Tibial artery (tissue), 4 donors: ENCODE data around the gene DAO.
A peak's percentile ranks its signal among the peaks of the same experiment; 100 is the strongest.

ENCODE experiments used
- DNase-seq, 2 donors: peaks; one replicate each; pipeline ENCODE4 v3.0.0-alpha.2; 2019
- H3K27ac ChIP-seq, 2 donors: fragments of 200-600 bp; sonication (generic) in 1 of 2; 1 replicate in 1 of 2; 2 replicates in 1 of 2; pipeline ENCODE4 v1.5.1; 2018 to 2019; ENCODE audit warnings: mild to moderate bottlenecking in 1 of 2
- H3K27me3 ChIP-seq, 2 donors: fragments of 200-600 bp; sonication (generic) in 1 of 2; one replicate each; pipeline versions ENCODE4 v1.5.1 to v1.6.0; 2016 to 2019
- H3K36me3 ChIP-seq, 3 donors: fragments of 200-600 bp; sonication (generic) in 2 of 3; one replicate each; pipeline ENCODE4 v1.5.1; 2016 to 2019; ENCODE audit warnings: mild to moderate bottlenecking in 2 of 3
- H3K4me1 ChIP-seq, 4 donors: fragments of 200-600 bp; sonication (generic) in 2 of 4; 1 replicate in 3 of 4; 2 replicates in 1 of 4; pipeline ENCODE4 v1.5.1; 2016 to 2019
- H3K4me3 ChIP-seq, 2 donors: fragments of 200-600 bp; sonication (generic) in 1 of 2; 1 replicate in 1 of 2; 2 replicates in 1 of 2; pipeline ENCODE4 v1.5.1; 2018 to 2019; ENCODE audit warnings: mild to moderate bottlenecking in 2 of 2
- H3K9me3 ChIP-seq, 3 donors: fragments of 200-600 bp; sonication (generic) in 1 of 3; one replicate each; pipeline ENCODE4 v1.5.1; 2016 to 2019
- intact Hi-C: fragments of 100-400 bp; cut with DNase I; formaldehyde crosslinking; loops from one replicate; pipeline ENCODE4 v1.15.0; 2023; ENCODE audit warnings: low total_unique reads
- TF ChIP-seq, protein P1 (sequence below), 2 experiments: fragments of 200-600 bp in 1 of 2; fragments of 450-650 bp in 1 of 2; IDR thresholded peaks; one replicate each; pipeline ENCODE4 v1.5.1; 2017 to 2019; ENCODE audit warnings: antibody characterized with exemption in 2 of 2, mild to moderate bottlenecking in 1 of 2, moderate library complexity in 1 of 2

DAO gene

DNA sequence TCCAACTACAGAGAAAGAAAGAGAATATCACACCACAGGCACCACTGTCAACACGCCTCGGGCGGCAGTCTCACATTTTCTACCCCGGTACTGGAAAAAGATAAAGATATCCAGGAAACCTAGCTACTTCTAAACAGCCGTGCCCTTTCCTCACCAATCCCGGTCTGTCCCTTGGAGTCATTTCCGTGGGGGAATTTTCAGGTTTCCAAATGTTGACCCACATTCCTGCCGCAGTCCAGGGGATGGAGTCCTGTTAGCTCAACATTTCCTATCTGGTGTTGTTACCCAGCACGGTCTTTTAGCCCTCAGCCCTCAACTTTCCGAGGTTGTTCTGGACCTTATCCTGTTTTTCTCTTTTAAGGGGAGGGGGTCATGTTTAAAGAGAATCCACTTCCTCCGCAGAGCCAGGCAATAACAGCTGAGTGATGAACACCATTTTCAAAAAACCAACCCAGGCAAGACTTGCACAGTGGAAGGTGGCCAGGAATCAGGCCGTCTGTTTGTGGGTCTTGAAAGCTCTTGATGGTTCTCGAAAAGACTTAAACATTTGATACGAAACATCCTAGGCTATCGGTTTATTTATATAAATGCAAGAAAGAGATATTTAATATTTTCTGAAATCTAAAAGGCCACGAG is 27.1 kb upstream of the DAO start:
- intact Hi-C loops: loop anchor here (5.0 kb wide), 2 partner anchors 50 to 120 kb away; partner anchors contain the start of gene CORO1C
- Histone ChIP-seq H3K9me3 (no peaks in the 10 kb centered on the region), H3K27ac (peak overlapping the region; percentile 89 to 98), H3K36me3 (peaks cover 10 to 21% (median 15%) of the 10 kb centered on the region in 3 donors), H3K27me3 (no peaks in the 10 kb centered on the region), H3K4me3 (peak overlapping the region; percentile 7 to 17), H3K4me1 (peaks cover 0 to 74% (median 39%) of the 10 kb centered on the region in 4 donors)
- no peak for DNase-seq
- TF ChIP-seq, protein P1, sequence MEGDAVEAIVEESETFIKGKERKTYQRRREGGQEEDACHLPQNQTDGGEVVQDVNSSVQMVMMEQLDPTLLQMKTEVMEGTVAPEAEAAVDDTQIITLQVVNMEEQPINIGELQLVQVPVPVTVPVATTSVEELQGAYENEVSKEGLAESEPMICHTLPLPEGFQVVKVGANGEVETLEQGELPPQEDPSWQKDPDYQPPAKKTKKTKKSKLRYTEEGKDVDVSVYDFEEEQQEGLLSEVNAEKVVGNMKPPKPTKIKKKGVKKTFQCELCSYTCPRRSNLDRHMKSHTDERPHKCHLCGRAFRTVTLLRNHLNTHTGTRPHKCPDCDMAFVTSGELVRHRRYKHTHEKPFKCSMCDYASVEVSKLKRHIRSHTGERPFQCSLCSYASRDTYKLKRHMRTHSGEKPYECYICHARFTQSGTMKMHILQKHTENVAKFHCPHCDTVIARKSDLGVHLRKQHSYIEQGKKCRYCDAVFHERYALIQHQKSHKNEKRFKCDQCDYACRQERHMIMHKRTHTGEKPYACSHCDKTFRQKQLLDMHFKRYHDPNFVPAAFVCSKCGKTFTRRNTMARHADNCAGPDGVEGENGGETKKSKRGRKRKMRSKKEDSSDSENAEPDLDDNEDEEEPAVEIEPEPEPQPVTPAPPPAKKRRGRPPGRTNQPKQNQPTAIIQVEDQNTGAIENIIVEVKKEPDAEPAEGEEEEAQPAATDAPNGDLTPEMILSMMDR (IDR thresholded peaks at IDR 0.05): no peak

DNA sequence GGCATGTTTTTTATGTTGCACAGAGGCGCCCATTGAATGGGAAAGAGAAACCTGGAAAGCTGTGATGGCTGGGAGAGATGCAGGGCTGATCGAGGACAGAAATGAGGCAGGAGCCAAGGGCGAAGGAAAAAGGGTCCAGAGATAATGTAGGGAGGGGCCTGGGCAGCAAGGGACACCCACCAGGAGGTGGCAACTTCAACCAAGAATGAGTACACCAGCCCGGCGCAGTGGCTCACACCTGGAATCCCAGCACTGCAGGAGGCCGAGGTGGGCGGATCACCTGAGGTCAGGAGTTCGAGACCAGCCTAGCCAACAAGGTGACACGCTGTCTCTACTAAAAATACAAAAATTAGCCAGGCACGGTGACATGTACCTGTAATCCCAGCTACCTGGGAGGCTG is 26.5 kb upstream of the DAO start:
- Histone ChIP-seq H3K4me1 (peaks cover 0 to 80% (median 42%) of the 10 kb centered on the region in 4 donors), H3K36me3 (peaks cover 3 to 16% (median 9%) of the 10 kb centered on the region in 3 donors), H3K9me3 (no peaks in the 10 kb centered on the region), H3K27me3 (no peaks in the 10 kb centered on the region), H3K27ac (peak overlapping the region; percentile 89 to 98), H3K4me3 (peak overlapping the region in 1 of 2 donors; percentile 17)
- intact Hi-C loops: loop anchor here (5.0 kb wide), 2 partner anchors 51 to 121 kb away; partner anchors contain the start of gene CORO1C
- TF ChIP-seq, protein P1 (IDR thresholded peaks at IDR 0.05): no peak
- DNase-seq: no peak

DNA sequence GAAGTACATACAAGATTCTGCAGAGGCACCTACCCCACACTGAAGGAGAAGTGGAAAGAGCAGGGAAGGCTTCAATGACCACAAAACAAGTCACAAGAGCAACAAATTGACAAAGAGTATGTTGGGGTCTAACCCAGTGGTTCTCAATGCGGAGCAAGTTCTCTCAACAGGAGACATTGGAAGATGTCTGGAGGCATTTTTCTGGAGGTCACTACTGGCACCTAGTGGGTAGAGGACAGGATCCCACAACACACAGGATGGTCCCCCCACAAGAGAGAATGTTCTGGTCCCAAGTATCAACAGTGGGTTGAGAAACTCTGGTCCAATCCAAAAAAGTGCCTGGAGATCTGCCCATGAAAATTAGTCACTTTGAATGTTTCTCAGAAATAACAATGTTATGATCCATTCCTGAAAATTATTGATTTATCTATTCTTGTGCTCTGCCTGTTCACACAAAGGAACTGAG is 25.9 kb upstream of the DAO start:
- peaks cover 0 to 10% (median 3%) of the 10 kb centered on the region in 3 donors for H3K36me3 ChIP-seq
- H3K9me3 ChIP-seq: no peaks in the 10 kb centered on the region
- no peaks in the 10 kb centered on the region for H3K27me3 ChIP-seq
- peak; percentile 79 to 83 for DNase-seq
- H3K4me1 ChIP-seq: peaks cover 0 to 82% (median 47%) of the 10 kb centered on the region in 4 donors
- no peak overlapping the region for H3K4me3 ChIP-seq
- peak overlapping the region; percentile 89 to 98 for H3K27ac ChIP-seq
- TF ChIP-seq, protein P1 (IDR thresholded peaks at IDR 0.05): peak; percentile 47
- intact Hi-C loops: loop anchor here (2.0 to 5.0 kb wide), 3 partner anchors 52 to 189 kb away; partner anchors contain the start of gene CORO1C

DNA sequence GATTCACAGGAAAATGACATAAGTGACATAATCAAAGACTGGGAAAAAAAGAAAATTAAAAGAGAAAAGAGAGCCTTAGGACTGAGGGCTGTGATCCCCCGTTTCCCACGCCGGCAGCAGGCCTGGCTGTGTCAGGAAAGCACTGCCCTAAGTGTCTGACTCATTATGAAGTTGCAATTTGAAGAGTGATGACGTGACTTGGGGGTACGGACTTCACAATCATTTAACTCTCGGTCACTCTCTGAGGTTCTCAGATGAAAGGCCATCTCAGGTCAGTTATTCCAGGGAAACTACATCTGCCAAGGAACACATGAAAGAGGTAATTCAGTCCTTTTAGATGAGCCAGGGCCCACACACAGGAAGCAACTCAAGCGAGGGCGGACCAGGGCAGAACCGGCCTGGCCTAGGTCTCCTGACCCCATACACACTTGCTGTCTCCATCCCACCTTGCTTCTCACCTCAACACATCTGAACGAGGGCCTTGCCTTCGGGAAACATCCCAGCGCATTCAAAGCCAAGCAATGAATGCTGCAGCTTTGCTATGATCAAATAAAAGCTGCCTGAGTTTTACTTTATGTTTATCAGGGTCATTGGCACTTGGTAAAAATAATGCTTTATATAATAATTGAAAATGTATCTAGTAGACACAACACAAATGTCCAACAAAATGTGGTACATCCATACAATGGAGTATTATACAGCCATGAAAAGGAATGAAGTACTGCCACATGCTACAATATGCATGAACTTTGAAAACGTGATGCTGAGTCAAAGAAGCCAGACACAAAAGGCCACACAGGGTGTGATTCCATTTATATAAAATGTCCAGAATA is 25.2 kb upstream of the DAO start:
- TF ChIP-seq, protein P1 (IDR thresholded peaks at IDR 0.05): no peak
- no peaks in the 10 kb centered on the region for H3K27me3 ChIP-seq
- H3K4me1 ChIP-seq: peaks cover 0 to 81% (median 48%) of the 10 kb centered on the region in 4 donors
- intact Hi-C loops: loop anchor here (2.0 to 5.0 kb wide), 4 partner anchors 52 to 292 kb away; partner anchors contain the start of genes CORO1C, ISCU and SART3
- H3K27ac ChIP-seq: peak overlapping the region; percentile 89 to 98
- H3K9me3 ChIP-seq: no peaks in the 10 kb centered on the region
- DNase-seq: peak; percentile 74 to 85
- no peak overlapping the region for H3K4me3 ChIP-seq
- peaks cover 0 to 7% (median 0%) of the 10 kb centered on the region in 3 donors for H3K36me3 ChIP-seq
